AG09309 (cell line): Measurements from ENCODE around the gene HUS1.
A peak's percentile ranks its signal among the peaks of the same experiment; 100 is the strongest.

Source experiments
- DNase-seq: peaks from one replicate; pipeline ENCODE4 v3.0.0-alpha.2; 2010; ENCODE audit warnings: low read depth
- H3K4me3 ChIP-seq: 2 replicates; pipeline ENCODE4 v1.5.1; 2011; ENCODE audit warnings: mild to moderate bottlenecking, low read depth, low read length, moderate library complexity; ENCODE audit not compliant: control insufficient read depth
- CTCF ChIP-seq: IDR thresholded peaks from 2 replicates; pipeline ENCODE4 v1.5.1; 2011; ENCODE audit warnings: mild to moderate bottlenecking, low read depth, low read length, inconsistent platforms; ENCODE audit not compliant: insufficient read depth, control insufficient read depth; ENCODE audit errors: missing control alignments

Gene HUS1

GRCh38 chr7:47979832-47980181 lies 392 bp upstream of the HUS1 start:
- no peak for TF ChIP-seq CTCF
- DNase-seq: no peak

DNA sequence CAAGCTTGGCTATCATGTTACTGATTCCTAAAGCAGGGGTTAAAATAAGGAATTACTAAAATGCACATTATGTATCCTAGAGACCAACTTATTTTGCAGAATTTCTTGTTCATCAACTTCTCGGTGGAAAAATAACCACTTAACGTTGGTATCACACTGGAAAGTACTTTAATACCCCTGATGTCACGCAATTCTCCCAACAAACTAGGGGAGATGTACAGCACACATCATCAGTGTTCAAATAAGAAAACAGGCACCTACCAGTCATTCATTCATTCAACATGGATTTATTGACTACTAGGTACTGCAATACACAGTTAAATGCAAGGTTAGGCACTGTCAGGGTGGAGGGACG lies 648 bp downstream of the HUS1 start:
- peak overlapping the region; percentile 59 for H3K4me3 ChIP-seq
- no peak for TF ChIP-seq CTCF
- no peak for DNase-seq

More at GRCh38 chr7:47979832-47980181, 392 bp upstream of the HUS1 start:
- peak overlapping the region; percentile 59 for H3K4me3 ChIP-seq

GRCh38 chr7:47973739-47974138 lies 5.7 kb downstream of the HUS1 start:
- H3K4me3 ChIP-seq: no peak overlapping the region
- DNase-seq: no peak
- no peak for TF ChIP-seq CTCF

- H3K4me3 ChIP-seq: no peak overlapping the region
- peak; percentile 21 for DNase-seq
- no peak for TF ChIP-seq CTCF
Observed at GRCh38 chr7:47970761-47971160, 8.7 kb downstream of the HUS1 start.

- H3K4me3 ChIP-seq: no peak overlapping the region
- DNase-seq: no peak
- peak; percentile 85 for TF ChIP-seq CTCF
Observed at GRCh38 chr7:47968847-47969774, 10.3 kb downstream of the HUS1 start.

DNA sequence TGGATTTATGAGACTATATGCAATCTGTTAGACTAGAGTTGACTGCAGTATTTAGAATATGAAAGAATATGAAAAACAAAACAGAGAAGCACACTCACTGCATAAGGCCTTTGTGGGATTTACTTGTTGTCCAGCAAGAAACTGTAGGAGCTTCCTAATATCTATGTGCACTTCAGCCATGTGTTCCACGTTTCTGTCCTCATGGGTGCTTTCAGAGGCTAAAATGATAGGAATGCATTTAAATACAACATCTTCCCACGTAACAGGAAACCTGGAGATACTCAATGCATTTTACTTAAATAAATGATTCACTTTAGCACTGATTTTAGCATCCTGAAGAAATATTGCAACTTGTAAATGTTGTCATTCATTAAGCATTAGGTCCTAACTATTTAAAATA lies 11.7 kb downstream of the HUS1 start:
- DNase-seq: no peak
- H3K4me3 ChIP-seq: no peak overlapping the region
- no peak for TF ChIP-seq CTCF

DNA sequence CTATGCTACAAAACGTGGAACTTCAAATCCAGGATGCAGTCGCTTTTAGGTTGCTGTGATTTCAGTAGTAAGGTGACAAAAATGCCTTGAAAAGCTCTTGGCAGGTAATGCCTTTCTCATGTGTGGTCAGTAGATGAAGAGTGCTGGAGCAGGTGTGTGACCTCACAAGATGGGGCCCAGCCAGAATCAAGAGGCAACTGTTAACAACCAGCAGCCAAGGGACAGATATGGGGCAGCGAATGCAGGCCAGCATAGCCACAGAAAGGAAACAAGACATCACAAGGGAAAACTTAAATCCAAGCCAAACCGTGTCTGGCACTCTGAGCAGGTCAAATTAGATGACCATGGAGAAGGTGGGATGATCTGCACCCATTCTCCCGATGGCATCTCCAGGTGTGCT lies 12.3 kb downstream of the HUS1 start:
- H3K4me3 ChIP-seq: no peak overlapping the region
- no peak for DNase-seq
- TF ChIP-seq CTCF: no peak
